CD4-positive, alpha-beta T cell (primary cell): ENCODE results near the gene CCNB3. TPM values are rescaled to one million over a fixed set of nuclear protein-coding genes. Genes with fewer than 3 reads are reported as not detected.

ENCODE experiments used
- ATAC-seq: fragments of 200-7000 bp; cut with Tn5 transposase; one replicate; pipeline ENCODE4 v1.10.0; 2022; ENCODE audit warnings: mild to moderate bottlenecking; ENCODE audit not compliant: poor library complexity
- CTCF ChIA-PET: fragments of 350-600 bp; sonication (Branson Sonifier 250); formaldehyde crosslinking; loops from one replicate; lab custom pipeline; 2021; ENCODE audit warnings: antibody characterized with exemption, inconsistent platforms; lab: Charles Lee
- POLR2A ChIA-PET: fragments of 350-600 bp; sonication (Branson Sonifier 250); formaldehyde crosslinking; loops from one replicate; lab custom pipeline; 2021; ENCODE audit warnings: antibody characterized with exemption, inconsistent platforms; lab: Charles Lee
- DNase-seq, 14 experiments: peaks; one replicate each; pipeline ENCODE4 v3.0.0-alpha.2; 2013 to 2020; ENCODE audit warnings: mixed read lengths in 2 of 14
- H3K27ac ChIP-seq, 2 donors: one replicate each; pipeline versions ENCODE4 v1.5.1 to v1.7.0; 2013; ENCODE audit warnings: low read length in 2 of 2, low read depth in 1 of 2, mild to moderate bottlenecking in 1 of 2
- H3K27me3 ChIP-seq, 2 experiments: 1 replicate in 1 of 2; 2 replicates in 1 of 2; pipeline versions ENCODE4 v1.6.1 to v1.7.0; 2013; ENCODE audit warnings: low read length in 2 of 2, control low read depth in 1 of 2, mild to moderate bottlenecking in 1 of 2, moderate library complexity in 1 of 2; ENCODE audit not compliant: insufficient read depth in 2 of 2, control insufficient read depth in 1 of 2
- H3K36me3 ChIP-seq: one replicate; pipeline ENCODE4 v1.6.1; 2013; ENCODE audit warnings: low read length, control low read depth; ENCODE audit not compliant: insufficient read depth
- H3K4me1 ChIP-seq: one replicate; pipeline ENCODE4 v1.6.1; 2013; ENCODE audit warnings: low read length, control low read depth; ENCODE audit not compliant: insufficient read depth
- H3K4me3 ChIP-seq: one replicate; pipeline ENCODE4 v1.5.1; 2013; ENCODE audit warnings: mild to moderate bottlenecking, low read length, moderate library complexity
- H3K9me3 ChIP-seq, 2 experiments: 1 replicate in 1 of 2; 2 replicates in 1 of 2; pipeline versions ENCODE4 v1.6.1 to v1.7.0; 2013; ENCODE audit warnings: low read length in 2 of 2, mild to moderate bottlenecking in 2 of 2, control low read depth in 1 of 2, moderate library complexity in 1 of 2; ENCODE audit not compliant: control insufficient read depth in 1 of 2, insufficient read depth in 1 of 2
- H3K27ac Mint-ChIP-seq: one replicate; pipeline ENCODE4 v1.8.0; 2020; ENCODE audit warnings: mixed read lengths
- H3K27me3 Mint-ChIP-seq: one replicate; pipeline ENCODE4 v1.8.0; 2021; ENCODE audit warnings: mixed read lengths
- H3K36me3 Mint-ChIP-seq: one replicate; pipeline ENCODE4 v1.8.0; 2021; ENCODE audit warnings: low read depth, mixed read lengths
- H3K4me1 Mint-ChIP-seq: one replicate; pipeline ENCODE4 v1.8.0; 2021; ENCODE audit warnings: low read depth, mixed read lengths
- H3K4me3 Mint-ChIP-seq: one replicate; pipeline ENCODE4 v1.8.0; 2020; ENCODE audit warnings: mild to moderate bottlenecking, mixed read lengths
- H3K9me3 Mint-ChIP-seq: one replicate; pipeline ENCODE4 v1.8.0; 2020; ENCODE audit warnings: mixed read lengths
- intact Hi-C, 2 experiments: fragments of 100-400 bp; cut with DNase I in 1 of 2; cut with micrococcal nuclease in 1 of 2; formaldehyde crosslinking; loops; one replicate each; pipeline versions ENCODE4 v1.15.1 to v1.9.0; 2023 to 2025; cut with DNase I, micrococcal nuclease
- total RNA-seq, 174 experiments: library from RNA in 2 of 174; stranded (reverse) in 2 of 174; gene quantifications; one replicate each; pipeline ENCODE4 v1.2.3 and lab custom pipeline; 2021 to 2026
- TF ChIP-seq, protein P1 (sequence below): fragments of 200-600 bp; IDR thresholded peaks from one replicate; pipeline ENCODE4 v1.8.0; 2022; ENCODE audit warnings: antibody characterized with exemption, mild to moderate bottlenecking

Gene CCNB3
- total RNA-seq, 2 experiments from 2014 or later: 0.19 to 0.39 TPM

DNA sequence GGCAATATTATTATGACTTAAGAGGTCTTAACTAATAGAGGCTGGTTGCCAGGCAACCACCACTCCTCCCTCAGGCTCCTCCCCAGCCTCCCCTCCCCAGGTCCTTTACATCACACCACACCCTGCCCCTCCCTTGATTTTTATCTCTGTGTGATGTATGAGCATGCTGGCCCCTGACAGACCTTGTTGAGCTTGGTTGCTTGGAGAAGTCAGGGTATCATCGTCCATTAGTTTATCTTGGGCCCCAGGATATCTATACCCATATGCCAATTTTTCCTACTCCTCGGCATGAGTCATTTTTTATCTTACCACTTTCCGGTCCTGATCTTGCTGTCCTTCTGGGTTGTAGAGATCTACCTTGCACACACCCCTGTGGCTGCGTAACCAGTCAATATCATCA lies 6.2 kb upstream of the CCNB3 start:
- H3K27ac Mint-ChIP-seq: no peak overlapping the region
- ATAC-seq: no peak
- CTCF ChIA-PET: interaction anchor here (1.2 kb wide), 1 partner anchor 279 kb away, joined by 3 read pairs; no protein-coding TSS in a partner anchor

DNA sequence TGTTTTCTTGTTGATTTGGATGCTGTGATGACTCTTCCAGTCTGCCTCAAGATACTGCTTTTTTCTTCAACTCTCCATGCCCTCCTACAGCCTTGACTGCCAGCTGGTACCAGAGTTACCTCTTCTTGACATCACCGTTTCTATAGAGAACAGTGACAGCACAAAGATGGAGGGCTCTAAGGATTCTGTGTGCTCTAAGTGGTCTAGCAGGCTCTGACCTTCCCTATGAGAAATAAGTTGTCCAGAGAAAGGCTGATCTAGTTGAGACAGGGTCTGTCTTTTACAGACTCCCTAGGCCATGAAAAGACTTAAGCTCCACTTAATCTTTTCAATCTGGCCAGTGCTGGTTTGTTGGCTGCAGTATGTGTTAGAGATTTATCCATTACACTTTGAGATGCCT lies 3.7 kb upstream of the CCNB3 start, which contains the start of gene AKAP4:
Gene AKAP4 (minus strand): TSS at position 101 of the 400 bp plus-strand sequence. CDS start 118 bp downstream, outside the sequence.
- CTCF ChIA-PET: no interaction called here
- intact Hi-C loops: no loop called here
- Mint-ChIP-seq H3K4me3 (no peak within 1 kb of the TSS), H3K36me3 (no peaks in the 10 kb centered on the region), H3K9me3 (no peaks in the 10 kb centered on the region), H3K27me3 (peaks cover 9% of the 10 kb centered on the region), H3K4me1 (peaks cover 17% of the 10 kb centered on the region), H3K27ac (no peak within 1 kb of the TSS)
- POLR2A ChIA-PET: no interaction called here
- H3K36me3 ChIP-seq: no peaks in the 10 kb centered on the region
- DNase-seq (no peak), ATAC-seq (no peak)
- H3K27ac ChIP-seq: no peak within 1 kb of the TSS
- no peaks in the 10 kb centered on the region for H3K27me3 ChIP-seq
- peaks cover 6% of the 10 kb centered on the region for H3K4me1 ChIP-seq
- TF ChIP-seq, protein P1, sequence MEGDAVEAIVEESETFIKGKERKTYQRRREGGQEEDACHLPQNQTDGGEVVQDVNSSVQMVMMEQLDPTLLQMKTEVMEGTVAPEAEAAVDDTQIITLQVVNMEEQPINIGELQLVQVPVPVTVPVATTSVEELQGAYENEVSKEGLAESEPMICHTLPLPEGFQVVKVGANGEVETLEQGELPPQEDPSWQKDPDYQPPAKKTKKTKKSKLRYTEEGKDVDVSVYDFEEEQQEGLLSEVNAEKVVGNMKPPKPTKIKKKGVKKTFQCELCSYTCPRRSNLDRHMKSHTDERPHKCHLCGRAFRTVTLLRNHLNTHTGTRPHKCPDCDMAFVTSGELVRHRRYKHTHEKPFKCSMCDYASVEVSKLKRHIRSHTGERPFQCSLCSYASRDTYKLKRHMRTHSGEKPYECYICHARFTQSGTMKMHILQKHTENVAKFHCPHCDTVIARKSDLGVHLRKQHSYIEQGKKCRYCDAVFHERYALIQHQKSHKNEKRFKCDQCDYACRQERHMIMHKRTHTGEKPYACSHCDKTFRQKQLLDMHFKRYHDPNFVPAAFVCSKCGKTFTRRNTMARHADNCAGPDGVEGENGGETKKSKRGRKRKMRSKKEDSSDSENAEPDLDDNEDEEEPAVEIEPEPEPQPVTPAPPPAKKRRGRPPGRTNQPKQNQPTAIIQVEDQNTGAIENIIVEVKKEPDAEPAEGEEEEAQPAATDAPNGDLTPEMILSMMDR: no peak
- no peaks in the 10 kb centered on the region for H3K9me3 ChIP-seq
- no peak within 1 kb of the TSS for H3K4me3 ChIP-seq

More for the DNA sequence above, 6.2 kb upstream of the CCNB3 start:
- no peaks in the 10 kb centered on the region for H3K9me3 Mint-ChIP-seq
- Histone ChIP-seq H3K9me3 (no peaks in the 10 kb centered on the region), H3K27ac (no peak overlapping the region), H3K27me3 (peaks cover 0 to 3% of the 10 kb centered on the region in 2 experiments), H3K36me3 (no peaks in the 10 kb centered on the region), H3K4me3 (no peak overlapping the region), H3K4me1 (no peaks in the 10 kb centered on the region)
- no peak overlapping the region for H3K4me3 Mint-ChIP-seq
- DNase-seq: no peak
- intact Hi-C loops: no loop called here
- H3K36me3 Mint-ChIP-seq: no peaks in the 10 kb centered on the region
- H3K27me3 Mint-ChIP-seq: peaks cover 9% of the 10 kb centered on the region
- TF ChIP-seq, protein P1: no peak
- H3K4me1 Mint-ChIP-seq: peaks cover under 1% of the 10 kb centered on the region
- POLR2A ChIA-PET: no interaction called here

DNA sequence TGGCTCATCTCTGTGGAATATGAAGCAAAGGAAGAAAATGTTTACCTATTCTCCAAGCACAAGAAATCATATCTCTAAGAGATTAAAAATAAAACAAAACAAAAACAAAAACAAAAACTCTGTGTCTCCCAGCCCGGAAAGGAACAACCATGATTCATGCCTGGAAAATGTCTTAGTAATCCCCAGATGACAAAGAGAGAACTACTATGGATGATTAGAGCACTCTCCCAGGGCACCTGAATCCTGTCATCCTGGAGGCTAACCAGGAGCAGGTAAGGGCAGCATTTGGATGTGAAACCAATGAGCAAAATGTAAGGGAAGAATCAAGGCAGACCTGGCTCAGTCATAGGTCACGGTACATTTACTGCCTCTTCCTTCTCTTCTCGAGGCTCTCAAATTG lies 2.0 kb upstream of the CCNB3 start:
- Mint-ChIP-seq H3K27ac (no peak overlapping the region), H3K36me3 (no peaks in the 10 kb centered on the region), H3K4me3 (no peak overlapping the region), H3K27me3 (peaks cover 9% of the 10 kb centered on the region), H3K9me3 (no peaks in the 10 kb centered on the region), H3K4me1 (peaks cover 17% of the 10 kb centered on the region)
- no peak for DNase-seq
- no peak for ATAC-seq
- TF ChIP-seq, protein P1: no peak
- intact Hi-C loops: no loop called here
- H3K27ac ChIP-seq: no peak overlapping the region
- peaks cover 6% of the 10 kb centered on the region for H3K4me1 ChIP-seq
- CTCF ChIA-PET: interaction anchor here (0.6 kb wide), 1 partner anchor 15 kb away, joined by 5 read pairs; no protein-coding TSS in a partner anchor
- H3K4me3 ChIP-seq: no peak overlapping the region
- H3K36me3 ChIP-seq: no peaks in the 10 kb centered on the region
- no peaks in the 10 kb centered on the region for H3K9me3 ChIP-seq
- POLR2A ChIA-PET: no interaction called here
- no peaks in the 10 kb centered on the region for H3K27me3 ChIP-seq
